Measurements from ENCODE around the gene TRPC4AP. TPM values are rescaled to one million over a fixed set of nuclear protein-coding genes. Genes with fewer than 3 reads are reported as not detected.

Gene TRPC4AP
- total RNA-seq, 2 donors from 2014 or later: 44.1 to 57.4 TPM

DNA sequence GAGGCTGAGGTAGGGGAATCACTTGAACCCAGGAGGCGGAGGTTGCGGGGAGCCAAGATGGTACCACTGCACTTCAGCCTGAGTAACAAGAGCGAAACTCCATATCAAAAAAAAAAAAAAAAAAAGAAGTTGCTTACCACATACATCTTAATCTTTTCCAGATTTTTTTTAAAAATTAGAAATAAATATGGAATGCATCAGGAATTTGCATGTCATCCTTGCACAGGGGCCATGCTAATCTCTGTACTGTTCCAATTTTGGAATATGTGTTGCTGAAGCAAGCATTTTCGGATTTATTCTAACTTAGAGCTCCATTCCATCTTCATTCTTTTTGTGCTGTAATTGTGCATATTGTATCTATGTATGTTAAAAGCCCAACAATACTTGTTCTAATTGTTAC, 62.5 kb downstream of the TRPC4AP start:
- Histone ChIP-seq H3K4me1 (no peaks in the 10 kb centered on the region), H3K27me3 (no peaks in the 10 kb centered on the region), H3K27ac (no peak overlapping the region), H3K36me3 (replicated peaks in 1 of 2; ENCODE audit: insufficient read depth in 1 of 2, low read depth in 2 of 2) (peaks cover 10 to 18% of the 10 kb centered on the region in 2 donors), H3K4me3 (no peak overlapping the region), H3K9me3 (no peaks in the 10 kb centered on the region)
- WGBS, 2 donors: 95 to 96% methylated on average over 4 of the region's 4 CpGs
- ATAC-seq (no peak), DNase-seq (no peak)
- TF ChIP-seq, protein P1, sequence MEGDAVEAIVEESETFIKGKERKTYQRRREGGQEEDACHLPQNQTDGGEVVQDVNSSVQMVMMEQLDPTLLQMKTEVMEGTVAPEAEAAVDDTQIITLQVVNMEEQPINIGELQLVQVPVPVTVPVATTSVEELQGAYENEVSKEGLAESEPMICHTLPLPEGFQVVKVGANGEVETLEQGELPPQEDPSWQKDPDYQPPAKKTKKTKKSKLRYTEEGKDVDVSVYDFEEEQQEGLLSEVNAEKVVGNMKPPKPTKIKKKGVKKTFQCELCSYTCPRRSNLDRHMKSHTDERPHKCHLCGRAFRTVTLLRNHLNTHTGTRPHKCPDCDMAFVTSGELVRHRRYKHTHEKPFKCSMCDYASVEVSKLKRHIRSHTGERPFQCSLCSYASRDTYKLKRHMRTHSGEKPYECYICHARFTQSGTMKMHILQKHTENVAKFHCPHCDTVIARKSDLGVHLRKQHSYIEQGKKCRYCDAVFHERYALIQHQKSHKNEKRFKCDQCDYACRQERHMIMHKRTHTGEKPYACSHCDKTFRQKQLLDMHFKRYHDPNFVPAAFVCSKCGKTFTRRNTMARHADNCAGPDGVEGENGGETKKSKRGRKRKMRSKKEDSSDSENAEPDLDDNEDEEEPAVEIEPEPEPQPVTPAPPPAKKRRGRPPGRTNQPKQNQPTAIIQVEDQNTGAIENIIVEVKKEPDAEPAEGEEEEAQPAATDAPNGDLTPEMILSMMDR (IDR thresholded peaks at IDR 0.05): no peak
- no peak for TF ChIP-seq POLR2A (IDR thresholded peaks at IDR 0.05)
- intact Hi-C loops (cut with DNase I): no loop called here

DNA sequence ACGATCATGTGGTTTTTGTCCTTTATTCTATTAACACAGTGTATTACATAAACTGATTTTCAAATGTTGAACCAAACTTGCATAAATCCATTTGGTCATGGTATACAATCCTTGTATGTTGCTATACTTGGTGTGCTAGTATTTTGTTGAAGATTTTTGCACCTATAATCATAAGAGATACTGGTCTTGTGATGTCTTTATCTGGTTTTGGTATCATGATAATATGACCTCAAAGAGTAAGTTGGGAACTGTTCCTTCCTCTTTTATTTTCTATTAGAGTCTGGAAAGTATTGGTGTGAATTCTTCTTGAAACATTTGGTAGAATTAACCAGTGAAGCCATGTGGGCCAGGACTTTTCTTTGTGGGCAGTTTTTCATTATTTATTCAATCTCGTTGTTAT, 65.3 kb downstream of the TRPC4AP start:
- H3K9me3 ChIP-seq: no peaks in the 10 kb centered on the region
- H3K36me3 ChIP-seq (replicated peaks in 1 of 2; ENCODE audit: insufficient read depth in 1 of 2, low read depth in 2 of 2): peaks cover 0 to 6% of the 10 kb centered on the region in 2 donors
- ATAC-seq (no peak), DNase-seq (no peak)
- no peak overlapping the region for H3K27ac ChIP-seq
- TF ChIP-seq, protein P1 (IDR thresholded peaks at IDR 0.05): no peak
- no peak for TF ChIP-seq POLR2A (IDR thresholded peaks at IDR 0.05)
- no peaks in the 10 kb centered on the region for H3K27me3 ChIP-seq
- intact Hi-C loops (cut with DNase I): no loop called here
- no peaks in the 10 kb centered on the region for H3K4me1 ChIP-seq
- WGBS, 2 donors: 79 to 85% methylated on average over 2 of the region's 2 CpGs
- H3K4me3 ChIP-seq: no peak overlapping the region

DNA sequence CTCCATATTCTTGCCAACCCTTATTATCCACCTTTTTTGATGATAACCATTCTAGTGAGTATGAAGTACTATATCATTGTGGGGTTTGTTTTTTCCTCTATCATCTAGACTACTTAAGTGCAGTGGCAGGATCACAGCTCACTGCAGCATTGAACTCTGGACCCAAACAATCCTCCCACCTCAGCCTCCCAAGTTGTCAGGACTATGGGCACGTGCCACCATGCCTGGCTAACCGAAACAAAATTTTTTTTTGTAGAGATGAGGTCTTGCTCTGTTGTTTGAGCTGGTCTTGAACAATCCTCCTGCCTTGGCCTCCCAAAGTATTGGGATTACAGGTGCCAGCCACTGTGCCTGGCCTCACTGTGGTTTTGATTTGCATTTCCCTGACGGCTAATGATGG, 67.5 kb downstream of the TRPC4AP start:
- Histone ChIP-seq H3K36me3 (replicated peaks in 1 of 2; ENCODE audit: insufficient read depth in 1 of 2, low read depth in 2 of 2) (peaks cover 0 to 5% of the 10 kb centered on the region in 2 donors), H3K9me3 (no peaks in the 10 kb centered on the region)
- no peak for ATAC-seq

DNA sequence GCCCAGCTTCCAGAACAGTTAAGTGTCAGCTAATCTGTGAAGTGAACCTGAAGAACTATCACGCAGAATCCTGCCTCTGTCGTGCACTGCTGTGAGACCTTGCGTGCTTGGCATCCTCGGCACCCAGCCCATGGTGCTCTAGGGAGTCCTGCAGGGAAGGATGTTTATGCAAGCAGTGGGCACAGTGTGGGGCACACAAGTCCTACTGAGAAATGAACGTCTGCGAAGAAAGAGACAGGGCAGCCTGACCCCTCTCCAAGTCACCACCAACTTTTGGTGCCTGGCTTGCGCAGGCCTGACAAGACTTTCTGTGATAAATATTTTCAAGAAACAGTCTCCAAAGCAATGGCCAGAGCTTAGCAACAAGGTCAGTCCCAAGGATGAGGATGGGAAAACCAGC, 69.0 kb downstream of the TRPC4AP start:
- Histone ChIP-seq H3K36me3 (replicated peaks in 1 of 2; ENCODE audit: insufficient read depth in 1 of 2, low read depth in 2 of 2) (peaks cover 0 to 5% of the 10 kb centered on the region in 2 donors), H3K4me3 (no peak overlapping the region), H3K27ac (no peak overlapping the region), H3K9me3 (no peaks in the 10 kb centered on the region), H3K27me3 (no peaks in the 10 kb centered on the region), H3K4me1 (peaks cover 15% of the 10 kb centered on the region)
- 88 to 92% methylated on average over 7 of the region's 7 CpGs for WGBS, 2 donors
- DNase-seq (no peak), ATAC-seq (no peak)
- TF ChIP-seq POLR2A (IDR thresholded peaks at IDR 0.05): no peak
- TF ChIP-seq, protein P1 (IDR thresholded peaks at IDR 0.05): no peak
- intact Hi-C loops (cut with DNase I): no loop called here

More for the DNA sequence above, 67.5 kb downstream of the TRPC4AP start:
- TF ChIP-seq POLR2A (IDR thresholded peaks at IDR 0.05): no peak
- TF ChIP-seq, protein P1 (IDR thresholded peaks at IDR 0.05): no peak
- H3K4me3 ChIP-seq: no peak overlapping the region
- H3K27ac ChIP-seq: no peak overlapping the region
- no peaks in the 10 kb centered on the region for H3K27me3 ChIP-seq
- intact Hi-C loops (cut with DNase I): no loop called here
- no peak for DNase-seq
- H3K4me1 ChIP-seq: peaks cover 15% of the 10 kb centered on the region
- WGBS, 2 donors: 90 to 94% methylated on average over 3 of the region's 3 CpGs

DNA sequence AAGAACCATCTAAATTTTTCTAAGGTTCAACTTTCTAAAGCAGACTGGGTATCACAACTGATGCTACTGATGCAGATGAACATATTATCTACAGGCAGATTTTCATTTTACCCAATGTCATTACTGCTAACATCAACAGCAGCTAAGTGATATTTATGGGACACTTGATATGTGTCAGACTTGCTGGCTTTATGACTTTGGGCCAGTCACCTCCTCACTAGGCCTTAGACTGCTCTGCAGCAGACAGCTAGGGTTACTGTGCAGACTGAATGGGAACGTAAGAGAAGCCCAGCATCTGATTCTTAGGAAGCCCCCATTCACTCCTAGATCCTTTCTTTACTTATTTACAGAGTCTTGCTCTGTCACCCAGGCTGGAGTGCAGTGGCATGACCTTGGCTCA, 70.8 kb downstream of the TRPC4AP start:
- TF ChIP-seq, protein P1 (IDR thresholded peaks at IDR 0.05): no peak
- TF ChIP-seq POLR2A (IDR thresholded peaks at IDR 0.05): no peak
- H3K9me3 ChIP-seq: no peaks in the 10 kb centered on the region
- peaks cover 15% of the 10 kb centered on the region for H3K4me1 ChIP-seq
- no peak overlapping the region for H3K27ac ChIP-seq
- intact Hi-C loops (cut with DNase I): no loop called here
- WGBS, 2 donors: 94 to 100% methylated on average over 1 of the region's 1 CpG
- ATAC-seq (no peak), DNase-seq (no peak)
- no peaks in the 10 kb centered on the region for H3K27me3 ChIP-seq
- no peak overlapping the region for H3K4me3 ChIP-seq
- H3K36me3 ChIP-seq (replicated peaks in 1 of 2; ENCODE audit: insufficient read depth in 1 of 2, low read depth in 2 of 2): peaks cover 0 to 9% of the 10 kb centered on the region in 2 donors
